GM19468 (cell line): ENCODE data around the gene GALNS.
"Not testable (repeated sequence)": the region's sequence is repeated elsewhere in the genome, so short reads cannot be mapped to it uniquely, and the experiment has no call there.

Experiments
- ATAC-seq: cut with Tn5 transposase; IDR thresholded peaks from one replicate; pipeline ENCODE4 v1.9.1; 2021; ENCODE audit warnings: mild to moderate bottlenecking, moderate library complexity, moderate number of reproducible peaks; ENCODE audit not compliant: unreplicated experiment; ENCODE audit errors: extremely low read depth

Gene GALNS

DNA sequence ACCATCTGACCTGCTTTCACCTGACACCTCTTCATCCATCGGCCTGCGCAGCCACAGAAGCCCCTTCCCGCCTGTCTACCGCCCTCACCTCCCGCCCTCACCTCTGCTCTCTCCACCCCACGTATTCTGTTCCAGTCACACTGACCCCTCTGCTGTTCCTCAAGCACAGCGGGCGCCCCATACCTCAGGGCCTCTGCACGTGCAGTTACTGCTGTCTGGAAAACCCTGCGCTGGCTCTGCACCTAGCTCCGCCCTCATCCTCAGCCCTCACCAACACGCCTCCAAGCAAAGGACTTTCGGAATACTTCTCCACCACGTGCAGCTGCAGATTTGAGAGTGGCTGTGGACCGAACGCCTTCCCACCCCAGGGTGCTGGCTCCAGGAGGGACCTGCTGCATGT lies 34.3 kb upstream of the GALNS start:
- ATAC-seq, result no peak

DNA sequence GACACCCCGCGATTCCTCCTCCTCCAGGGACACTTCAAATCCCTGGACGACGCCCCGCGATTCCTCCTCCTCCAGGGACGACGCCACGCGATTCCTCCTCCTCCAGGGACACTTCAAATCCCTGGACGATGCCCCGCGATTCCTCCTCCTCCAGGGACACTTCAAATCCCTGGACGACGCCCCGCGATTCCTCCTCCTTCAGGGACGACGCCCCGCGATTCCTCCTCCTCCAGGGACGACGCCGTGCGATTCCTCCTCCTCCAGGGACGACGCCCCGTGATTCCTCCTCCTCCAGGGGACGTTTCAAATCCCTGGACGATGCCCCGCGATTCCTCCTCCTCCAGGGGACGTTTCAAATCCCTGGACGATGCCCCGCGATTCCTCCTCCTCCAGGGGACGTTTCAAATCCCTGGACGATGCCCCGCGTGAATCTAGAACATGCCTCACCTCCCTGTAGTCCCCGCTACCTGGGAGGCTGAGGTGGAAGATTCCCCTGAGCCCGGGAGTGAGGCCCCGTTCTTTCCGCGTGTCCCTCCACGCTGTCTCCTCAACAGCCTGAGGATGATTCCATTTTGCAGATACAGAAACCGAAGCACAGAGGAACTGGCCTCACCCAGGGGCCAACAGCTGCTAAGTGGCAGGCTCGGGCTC lies 33.1 kb upstream of the GALNS start:
- not testable (repeated sequence) for ATAC-seq

DNA sequence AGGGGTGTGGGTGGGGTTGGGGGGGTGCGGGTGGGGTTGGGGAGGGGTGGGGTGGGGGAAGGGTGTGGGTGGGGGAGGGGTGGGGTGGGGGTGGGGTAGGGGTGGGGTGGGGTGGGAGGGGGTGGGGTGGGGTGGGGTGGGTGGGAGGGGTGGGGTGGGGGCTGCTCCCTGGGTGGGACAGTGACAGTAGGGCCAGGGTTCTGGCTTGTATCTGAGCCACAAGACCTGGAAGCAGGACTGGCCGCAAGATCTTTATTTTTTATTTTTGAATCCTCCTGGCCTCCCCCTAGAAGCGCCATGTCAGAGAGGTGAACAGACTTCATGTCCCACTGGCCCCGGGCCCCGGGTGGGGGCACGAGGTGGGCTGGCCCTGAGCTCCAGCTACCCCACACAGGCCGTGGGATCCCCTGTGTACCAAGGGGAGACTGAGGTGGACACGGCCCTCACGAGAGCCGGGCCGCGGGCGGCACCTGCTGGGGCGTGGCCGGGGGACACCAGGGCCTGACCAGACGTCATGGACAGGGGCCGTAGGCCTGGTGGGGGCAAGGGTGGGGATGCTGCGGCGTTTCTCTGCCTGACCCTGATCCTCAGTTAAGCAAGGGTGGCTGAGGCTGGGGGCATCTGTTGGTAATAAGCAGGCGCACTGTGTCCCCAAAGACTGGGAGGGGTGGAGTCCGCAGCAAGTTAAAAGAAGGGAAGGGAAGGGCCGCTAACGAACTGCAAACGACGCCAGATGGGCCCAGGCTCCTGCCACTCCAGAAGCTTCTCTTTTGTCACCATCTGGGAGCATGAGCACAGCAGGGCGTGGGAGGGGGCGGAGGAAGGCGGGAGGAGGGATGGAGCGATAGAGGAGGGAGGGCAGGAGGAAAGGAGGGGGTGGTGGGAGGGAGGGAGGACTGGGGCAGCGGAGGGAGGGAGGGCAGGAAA lies 32.0 kb upstream of the GALNS start:
- ATAC-seq, result no peak

DNA sequence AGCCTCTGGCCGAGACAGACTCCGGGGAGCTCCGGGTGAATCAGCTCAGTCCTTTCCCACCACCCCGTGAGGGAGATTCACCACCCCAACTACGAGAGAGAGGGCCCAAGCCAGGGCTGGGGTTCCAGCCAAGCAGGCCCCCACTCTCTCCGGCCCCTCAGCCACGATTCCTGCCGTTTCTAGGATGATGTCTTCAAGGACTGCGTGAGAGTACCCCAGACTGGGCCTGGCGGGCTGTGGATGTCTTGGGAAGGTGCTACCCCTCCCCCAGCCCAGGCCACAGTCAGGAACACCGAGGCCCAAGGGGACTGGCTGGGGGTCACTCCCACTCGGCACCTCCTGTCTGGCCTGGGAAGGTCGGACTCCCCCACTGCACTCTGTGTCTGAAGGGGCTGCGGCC lies 31.3 kb upstream of the GALNS start:
- no peak for ATAC-seq

DNA sequence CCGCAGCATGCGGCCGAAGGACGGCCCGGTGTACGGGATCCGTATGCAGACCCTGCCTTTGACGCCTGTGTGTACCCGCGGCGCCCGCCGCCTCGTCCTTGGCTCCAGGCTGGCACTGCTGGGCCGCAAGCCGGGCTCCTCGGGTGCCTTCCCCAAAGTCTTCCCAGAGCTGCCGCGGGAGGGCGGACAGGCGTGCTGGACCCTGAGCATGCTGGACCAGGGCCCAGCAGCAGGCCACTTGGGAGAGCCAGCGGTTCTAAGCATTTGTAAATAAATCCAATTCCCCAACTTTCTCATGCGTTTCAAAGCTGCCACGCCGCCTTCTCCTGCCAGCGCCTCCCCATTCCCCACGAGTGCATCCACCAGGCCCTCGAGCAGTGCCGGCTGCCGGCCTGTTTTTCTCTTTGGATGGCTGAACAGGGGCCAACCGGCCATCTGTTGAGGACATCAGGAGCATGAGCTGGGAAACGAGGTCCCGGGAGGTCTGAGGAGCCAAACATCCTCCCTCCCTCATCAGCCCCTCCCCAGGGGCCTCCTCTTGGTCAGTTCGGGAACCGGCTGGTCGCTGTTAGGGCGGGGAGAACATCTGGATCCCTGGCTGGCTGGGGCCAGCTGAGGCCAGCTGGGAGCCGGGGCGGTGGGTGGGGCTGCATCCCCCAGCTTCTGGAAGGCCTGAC lies 30.2 kb upstream of the GALNS start:
- no peak for ATAC-seq

DNA sequence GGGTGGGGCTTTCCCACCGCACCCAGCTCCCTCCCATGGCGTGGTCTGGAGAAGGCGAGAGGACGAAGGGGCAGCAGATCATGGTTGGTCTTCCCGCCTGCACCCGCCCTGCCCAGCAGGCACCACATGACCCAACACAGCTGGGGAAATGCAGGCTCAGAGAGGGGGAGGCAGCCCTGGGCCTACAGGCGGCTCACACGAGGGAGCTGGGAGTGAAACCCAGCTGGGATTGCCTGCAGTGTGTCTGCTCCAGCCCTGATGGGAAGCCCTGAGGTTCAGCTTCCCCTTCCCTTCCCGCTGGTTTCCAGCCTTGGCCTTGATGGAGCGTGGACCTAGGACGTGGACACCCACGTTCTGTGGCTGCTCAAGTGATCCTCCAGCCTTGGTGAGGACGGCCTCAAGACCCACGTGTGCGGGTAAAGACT lies 29.7 kb upstream of the GALNS start:
- no peak for ATAC-seq

DNA sequence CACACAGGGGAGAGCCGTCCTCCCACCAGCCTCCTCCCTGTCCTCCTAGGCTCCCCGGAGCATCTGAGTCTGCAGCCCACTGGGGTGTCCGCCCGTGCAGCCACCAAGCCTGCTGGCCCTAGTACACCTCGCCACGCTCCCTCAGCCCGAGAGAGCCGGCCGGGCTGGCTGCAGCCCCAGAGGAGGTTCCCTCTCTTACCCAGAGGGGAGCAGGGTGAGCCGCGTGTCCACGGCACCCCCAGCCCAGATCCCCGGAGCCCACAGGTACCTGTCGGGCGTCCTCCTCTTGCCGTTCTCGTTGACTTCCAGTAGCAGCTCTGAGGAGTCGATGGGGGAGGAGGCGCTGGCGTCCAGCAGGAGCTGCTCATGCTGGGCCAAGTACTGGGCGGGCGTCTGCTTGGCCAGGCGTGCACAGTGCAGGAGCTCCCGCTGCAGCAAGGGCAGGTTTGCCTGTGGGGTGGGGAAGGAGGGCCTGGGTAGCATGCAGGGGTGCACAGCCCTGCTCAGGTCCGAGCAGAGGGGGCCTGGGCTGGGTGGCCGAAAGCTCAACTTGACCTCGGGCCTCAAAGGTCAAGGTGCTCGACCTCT lies 29.0 kb upstream of the GALNS start:
- ATAC-seq, result no peak

DNA sequence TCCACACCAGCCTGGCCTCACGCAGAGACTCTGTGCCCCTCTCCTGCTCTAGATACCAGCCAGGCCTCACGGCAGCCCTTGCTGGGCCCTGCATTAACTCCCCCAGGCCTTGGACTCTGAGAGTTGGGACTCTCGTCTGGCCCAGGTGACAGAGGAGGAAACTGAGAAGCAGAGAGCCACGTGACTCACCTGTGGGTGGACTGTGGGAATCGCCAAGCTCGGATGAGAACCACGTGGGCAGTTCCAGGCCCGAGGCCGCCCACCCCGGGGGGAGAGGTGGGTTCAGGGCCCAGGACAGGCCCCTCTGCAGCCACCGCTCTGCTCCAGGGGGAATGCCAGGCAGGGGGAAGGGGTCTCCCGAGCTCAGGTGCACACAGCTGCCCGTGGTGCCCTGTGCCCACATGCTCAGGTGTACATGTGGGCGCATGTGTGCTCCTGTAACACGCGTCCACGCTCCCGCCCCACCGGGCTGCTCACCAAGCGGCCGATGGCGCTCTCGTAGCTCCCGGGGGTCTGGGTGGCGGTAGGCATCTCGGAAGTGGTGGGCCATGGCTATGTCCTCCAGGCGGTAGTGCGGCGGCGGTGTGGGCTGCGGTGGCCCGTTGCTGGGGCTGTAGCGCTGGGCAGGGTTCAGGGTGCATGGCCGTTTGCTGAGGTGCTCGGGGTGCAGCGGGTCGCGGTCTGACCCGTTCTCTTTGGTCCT lies 28.0 kb upstream of the GALNS start:
- no peak for ATAC-seq

DNA sequence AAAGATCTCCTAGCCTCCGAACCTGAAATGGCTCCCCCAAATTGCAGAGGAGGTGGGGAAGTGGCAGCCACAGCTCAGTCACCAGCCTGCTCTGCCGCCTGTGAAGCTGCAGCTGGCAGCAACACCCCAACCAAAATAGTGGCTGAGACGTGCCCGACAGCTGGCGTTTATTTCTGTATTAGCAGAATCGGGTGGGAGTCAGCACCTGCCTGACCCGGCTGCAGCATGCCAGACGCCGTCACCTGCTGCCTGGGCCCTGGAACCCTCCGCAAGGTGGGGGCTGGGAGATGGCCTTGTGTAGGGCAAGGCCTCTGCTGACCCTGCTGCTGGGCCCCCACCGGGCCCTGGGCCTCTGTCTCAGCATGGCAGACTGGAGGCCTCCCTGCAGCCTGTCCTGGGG lies 27.2 kb upstream of the GALNS start:
- ATAC-seq, result no peak

DNA sequence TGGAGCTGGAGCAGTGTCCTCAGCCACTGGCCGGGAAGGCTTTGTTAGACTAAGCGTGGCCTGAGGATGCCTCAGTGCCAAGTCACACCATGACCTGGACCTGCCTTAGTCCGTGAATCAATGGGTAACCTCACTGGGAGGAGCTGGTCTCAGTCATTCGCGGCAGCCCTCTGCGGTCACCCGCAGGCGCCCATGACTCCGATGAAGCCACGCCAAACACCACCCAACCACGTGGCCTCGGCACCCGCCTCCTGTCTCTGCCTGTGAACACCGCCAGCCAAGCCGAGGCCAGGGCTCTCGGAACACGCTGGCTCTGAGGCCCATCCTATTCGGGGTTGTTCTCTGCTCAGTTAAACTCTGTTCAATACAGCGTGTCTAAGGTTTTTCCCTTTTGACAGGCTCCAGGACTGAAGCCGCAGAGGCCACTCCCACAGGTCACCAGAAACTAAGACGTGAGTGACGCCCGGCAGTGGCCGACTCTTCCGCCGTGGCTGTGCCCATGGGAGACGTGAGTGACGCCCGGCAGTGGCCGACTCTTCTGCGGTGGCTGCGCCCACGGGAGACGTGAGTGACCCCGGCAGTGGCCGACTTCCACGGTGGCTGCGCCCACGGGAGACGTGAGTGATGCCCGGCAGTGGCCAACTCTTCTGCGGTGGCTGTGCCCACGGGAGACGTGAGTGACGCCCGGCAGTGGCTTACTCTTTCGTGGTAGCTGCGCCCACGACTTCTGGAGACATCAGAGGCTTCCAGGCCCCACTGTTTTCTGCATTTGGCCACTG lies 26.6 kb upstream of the GALNS start:
- ATAC-seq, result no peak

DNA sequence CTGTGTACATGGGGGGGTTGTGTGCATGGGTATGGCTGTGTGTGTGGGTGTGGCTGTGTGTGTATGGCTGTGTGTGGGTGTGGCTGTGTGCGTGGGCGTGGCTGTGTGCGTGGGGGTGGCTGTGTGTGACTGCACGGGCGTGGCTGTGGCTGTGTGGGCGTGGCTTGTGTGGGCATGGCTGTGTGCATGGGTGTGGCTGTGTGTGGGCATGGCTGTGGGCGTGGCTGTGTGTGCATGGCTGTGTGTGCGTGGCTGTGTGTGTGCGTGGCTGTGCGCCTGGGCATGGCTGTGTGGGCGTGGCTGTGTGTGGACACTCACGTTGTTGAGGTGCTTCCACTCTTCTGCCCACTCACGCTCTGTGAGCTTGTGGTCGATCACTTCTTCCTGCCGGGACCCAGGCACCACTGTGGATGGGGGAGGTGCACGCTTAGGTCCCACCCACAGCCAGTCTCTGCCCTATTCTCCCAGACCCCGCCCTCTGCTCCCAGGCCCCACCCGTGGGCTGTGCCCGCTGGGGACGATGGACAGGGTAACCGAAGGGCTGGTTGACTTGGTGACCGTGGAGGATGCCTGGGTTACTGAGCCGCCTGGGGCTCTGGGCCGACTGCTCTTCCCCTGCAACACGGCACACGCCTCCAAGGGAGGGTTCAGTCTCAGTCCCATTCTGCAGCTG lies 25.7 kb upstream of the GALNS start:
- no peak for ATAC-seq

DNA sequence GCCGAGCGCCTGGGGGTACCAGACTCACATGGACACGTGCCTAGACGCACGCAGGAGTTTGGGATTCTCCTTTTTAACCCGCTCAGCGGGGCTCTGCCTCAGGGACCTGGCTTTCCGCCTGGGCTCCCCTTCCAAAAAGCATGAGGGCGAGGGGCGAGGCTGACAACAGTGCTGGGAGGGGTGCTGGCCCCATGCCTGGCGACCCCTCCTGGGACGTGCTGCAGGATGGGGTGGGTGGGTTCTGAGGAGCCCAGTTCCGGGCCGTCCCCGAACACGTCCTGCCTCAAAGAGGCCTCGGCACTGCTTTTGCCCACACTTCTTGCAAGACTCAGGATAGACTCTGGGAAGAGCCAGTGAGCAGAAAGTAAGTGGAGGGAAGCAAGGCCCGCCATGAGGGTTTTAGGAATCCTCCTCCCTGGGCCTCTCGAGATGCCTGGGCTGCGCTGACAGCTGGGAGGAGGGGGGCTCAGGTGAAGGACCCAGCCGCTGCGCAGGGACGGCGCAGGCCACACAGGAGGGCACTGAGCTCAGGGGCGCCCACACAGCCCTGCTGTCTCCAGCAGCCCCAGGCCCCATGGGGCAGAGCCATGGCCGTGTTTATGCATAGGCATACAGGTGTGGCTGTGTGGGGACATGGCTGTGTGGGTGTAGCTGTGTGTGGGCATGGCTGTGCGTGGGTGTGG lies 25.1 kb upstream of the GALNS start:
- ATAC-seq, result no peak

DNA sequence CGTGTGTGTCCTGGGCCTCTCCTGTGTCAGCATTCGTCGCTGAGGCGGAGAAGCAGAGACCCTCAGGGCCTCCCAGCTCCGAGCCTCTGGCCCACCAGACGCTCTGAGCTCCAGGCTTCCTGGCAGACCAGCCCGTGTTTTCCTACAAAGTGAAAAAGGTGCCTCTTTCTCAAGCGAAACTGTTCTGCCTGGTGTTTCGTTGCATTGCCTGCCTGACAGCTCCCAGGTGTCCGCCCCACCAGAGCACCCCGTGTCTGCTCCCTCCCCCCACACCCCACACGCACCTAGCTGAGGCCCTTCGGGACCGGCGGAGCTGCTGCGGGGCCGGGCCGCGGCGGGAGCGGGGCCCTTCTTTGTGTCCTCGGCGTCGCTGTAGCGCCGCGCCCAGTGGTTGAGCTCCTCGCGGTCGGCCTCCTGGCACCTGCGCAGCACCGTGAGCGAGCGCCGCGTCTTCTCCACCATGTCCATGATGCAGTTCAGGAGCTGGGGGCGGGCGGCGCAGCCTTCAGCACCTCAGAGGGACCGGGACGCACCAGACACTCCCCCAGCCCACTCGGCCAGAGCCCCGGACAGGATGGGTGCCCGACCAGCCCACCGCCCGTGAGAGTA lies 24.4 kb upstream of the GALNS start:
- ATAC-seq, result no peak

DNA sequence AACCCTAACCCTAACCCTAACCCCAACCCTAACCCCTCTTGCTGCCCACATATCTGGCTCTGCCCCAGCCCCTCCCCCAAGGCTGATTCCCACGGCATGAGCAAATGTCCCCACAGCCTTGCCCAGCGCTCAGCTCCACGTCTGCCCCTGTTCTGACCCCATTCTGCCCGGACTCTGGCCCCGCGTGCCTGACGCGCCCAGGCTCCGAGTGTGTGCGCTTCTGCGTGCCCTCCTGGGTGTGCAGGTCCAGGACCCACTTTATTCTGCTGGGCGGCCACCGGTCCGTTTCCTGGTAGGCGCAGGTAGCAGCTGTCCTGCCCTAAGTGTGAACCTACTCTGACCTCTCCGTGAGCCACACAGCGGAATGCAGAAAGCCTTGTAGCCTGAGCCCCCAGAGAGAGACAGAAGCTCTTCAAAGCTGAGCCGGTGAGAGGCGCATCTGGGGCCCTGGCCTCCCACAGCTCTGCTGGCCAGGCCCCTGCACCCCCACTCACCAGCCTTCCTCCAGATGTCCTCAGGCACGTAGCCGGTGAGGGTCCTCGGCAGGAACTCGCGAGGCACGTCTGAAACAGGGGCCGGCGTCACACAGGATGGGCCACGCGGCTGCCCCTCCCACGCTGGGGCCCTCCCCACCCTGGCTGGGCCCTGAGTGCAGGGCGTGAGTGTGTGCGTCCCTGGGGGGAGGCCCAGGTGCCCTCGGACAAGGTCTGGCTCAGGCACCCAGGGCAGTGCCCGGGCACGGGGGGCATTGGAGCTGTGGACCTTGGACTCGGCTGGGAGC lies 23.7 kb upstream of the GALNS start:
- no peak for ATAC-seq

DNA sequence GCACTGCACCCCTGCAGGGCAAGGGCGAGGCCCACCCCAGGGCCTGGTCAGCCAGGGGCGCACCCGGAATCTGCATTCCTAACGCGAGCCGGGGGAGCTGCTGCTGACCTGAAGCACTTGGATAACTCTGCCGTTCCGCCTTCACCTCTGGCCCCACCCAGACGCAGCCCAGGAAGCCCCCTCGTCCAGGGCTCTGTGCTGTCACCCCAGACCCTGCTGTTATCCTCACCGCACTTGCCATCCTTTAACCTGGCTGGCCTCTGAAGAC lies 23.0 kb upstream of the GALNS start:
- no peak for ATAC-seq

DNA sequence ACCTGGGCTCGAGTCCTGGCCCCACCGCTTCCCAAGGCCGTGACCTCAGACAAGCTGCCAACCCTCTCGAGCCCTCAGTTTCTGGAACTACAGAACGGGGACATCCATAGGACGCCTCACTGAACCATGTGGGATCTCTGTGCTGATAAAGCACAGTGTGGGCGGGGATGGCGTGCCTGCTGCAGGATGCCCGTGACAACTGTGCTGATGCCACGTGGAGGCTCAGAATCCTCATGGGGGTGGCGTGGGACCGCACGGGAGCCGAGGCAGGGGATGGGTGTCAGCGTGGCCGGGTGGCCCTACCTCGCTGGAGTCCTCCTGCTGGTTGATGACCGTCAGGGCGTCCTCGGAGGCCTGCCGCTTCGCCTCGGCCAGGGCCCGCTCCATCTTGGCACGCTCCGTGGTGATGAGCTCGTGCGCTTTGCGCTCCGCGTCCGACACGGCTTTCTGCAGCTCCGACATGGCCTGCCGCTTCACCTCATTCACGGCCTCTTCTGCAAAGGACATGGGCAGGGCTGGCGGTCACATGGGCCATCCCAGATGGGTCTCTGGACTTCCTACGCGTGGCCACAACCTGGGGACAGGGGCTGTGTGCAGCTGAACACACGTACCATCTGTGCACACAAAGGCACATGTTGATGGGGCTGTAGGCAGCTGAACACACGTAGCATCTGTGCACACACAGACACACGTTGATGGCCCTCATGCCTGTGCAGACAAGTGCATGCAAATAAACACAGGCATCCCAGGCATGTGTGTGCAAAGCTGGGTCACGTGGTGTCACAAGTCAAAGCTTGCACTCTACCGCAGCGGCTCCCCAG lies 22.4 kb upstream of the GALNS start:
- no peak for ATAC-seq

DNA sequence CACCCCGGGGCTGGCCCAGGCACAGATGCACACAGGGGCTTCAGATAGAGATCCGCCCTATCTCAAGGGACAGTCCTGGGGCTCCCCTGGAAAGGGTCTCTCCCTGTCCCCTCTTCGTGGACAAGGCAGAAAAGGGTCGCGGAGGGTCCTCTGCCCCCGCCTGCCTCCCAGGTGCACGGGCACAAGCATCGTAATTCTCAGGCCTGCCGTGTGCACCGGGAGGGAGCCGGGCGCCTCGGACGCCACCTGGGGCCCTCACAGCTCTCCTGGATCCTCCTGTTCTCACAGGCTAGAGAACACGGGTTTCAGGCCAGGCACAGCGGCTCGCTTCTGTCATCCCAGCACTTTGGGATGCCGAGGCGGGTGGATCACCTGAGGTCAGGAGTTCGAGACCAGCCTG lies 21.6 kb upstream of the GALNS start:
- ATAC-seq, result no peak
